Measurements from ENCODE around the gene PPP1R3C.

The PPP1R3C gene

DNA sequence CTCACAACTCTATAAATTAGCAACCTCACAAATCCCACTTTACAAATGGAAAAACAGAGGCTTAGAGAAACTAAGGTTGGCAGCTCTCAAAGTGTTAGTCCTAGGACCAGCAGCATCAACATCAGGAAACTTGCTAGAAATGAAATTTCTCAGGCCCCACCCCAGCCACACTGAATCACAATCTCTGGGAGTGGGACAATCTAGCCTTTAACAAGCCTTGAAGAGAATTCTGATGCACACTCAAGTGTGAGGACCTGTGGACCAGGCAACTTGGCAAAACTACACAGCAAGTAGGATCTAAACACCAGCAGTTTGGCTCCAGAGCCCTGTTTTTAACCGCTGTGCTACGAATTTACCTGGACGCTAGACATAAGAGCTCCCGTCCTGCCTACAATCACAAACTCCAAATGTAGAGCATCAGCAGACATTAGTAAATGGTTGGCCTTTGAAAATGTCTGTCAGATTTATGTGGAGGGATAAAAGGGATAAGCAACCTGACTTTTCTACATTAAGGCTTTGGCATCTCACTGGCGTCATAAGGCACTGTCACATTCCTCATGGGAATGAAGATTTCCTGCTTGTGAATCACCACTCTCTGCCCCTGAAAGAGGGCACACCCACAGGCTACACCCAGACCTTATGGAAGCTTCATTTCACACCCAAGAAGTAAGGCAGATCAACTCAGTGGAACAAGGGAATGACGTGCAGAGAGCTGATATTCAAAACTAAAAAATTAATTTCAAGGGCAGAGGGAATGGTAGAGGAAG is 34.5 kb downstream of the PPP1R3C start:
- DNase-seq = no peak

DNA sequence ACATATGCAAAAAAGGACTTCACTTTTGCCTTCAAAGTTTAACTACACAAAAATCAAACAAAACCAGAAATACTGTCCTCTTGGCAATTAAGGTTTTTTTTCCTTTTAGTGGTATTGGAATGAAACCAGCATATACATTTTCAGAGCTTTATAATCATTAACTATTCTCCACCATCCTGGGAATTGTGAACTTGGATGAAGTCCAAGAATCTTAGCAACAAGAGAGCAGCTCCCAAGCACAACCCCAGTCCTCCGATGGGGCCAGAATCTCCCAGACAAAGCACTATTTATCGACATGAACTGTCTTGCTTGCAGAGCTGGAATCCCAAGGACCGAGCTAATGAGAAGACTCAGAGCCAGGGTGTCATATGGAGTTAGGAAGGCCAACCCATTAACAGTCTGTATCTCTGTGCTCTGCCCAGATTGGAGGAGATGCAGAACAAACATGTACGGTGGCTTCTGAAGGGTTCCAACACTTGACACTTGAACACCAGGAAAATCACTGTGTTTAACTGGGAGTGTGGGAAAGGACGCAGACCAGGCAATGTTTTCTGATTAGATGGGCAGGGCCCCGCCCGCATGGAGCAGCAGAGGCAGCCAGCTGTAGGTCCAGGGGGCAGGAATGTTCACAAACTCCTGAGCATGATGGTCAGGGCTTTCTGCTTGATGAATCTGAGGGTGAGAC is 35.5 kb downstream of the PPP1R3C start:
- DNase-seq = peak in 1 of 2 donors; percentile 24

- DNase-seq = peak in 1 of 2 donors; percentile 29
Observed at GRCh38 chr10:91596825-91597196, 36.1 kb downstream of the PPP1R3C start.

- DNase-seq = no peak
Observed at GRCh38 chr10:91593834-91594233, 39.0 kb downstream of the PPP1R3C start.

DNA sequence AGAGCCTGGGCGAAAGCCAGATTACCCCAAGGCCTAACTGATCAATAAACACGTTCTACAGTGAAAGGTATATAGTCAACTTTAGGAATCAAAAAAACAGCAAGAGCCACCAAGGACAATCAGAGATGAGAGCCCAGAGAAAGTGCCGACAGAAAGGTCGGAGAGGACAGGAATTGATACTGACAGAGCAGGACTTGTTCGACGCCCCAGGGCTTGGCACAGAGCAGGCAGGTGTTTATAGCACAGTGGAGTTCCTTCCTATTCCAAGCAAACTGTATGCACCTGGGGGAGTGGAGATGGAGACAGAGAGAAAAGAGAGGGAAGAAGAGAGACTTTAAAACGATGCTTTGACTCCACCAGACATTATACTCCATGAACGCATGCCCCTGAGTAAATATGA is 39.5 kb downstream of the PPP1R3C start:
- no peak for DNase-seq

DNA sequence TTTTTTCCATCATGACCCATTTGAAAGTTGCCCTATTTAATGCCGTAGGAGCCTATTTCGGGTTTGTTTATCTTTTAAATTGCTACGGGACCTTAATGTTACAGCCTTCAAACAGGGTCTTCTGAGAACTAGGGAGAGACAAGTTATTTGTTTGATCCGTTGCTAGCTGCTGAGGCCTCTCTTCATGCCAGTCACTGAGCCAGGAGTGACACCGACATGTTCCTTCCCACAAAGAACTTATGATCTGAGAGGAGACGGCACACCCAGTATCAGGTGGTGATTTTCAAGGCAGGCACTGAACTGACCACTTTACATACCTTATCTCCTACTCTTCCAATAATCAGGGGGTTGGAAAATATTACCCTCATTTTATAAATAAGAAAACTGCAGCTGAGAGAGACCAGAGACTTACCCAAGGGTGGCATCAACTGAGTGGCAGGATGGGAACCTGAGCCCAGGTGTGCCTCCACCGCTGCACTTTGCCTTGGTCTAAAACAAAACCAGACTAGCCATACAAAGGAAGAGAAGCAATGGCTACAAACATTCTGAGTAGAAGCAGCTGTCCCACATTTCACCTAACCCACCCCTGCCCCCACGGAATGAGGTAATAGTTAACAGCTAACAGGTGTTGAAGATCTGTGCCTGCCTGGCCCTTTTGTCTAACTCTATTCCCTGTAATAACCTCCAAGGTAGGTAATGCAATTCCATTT is 40.5 kb downstream of the PPP1R3C start:
- DNase-seq = no peak

DNA sequence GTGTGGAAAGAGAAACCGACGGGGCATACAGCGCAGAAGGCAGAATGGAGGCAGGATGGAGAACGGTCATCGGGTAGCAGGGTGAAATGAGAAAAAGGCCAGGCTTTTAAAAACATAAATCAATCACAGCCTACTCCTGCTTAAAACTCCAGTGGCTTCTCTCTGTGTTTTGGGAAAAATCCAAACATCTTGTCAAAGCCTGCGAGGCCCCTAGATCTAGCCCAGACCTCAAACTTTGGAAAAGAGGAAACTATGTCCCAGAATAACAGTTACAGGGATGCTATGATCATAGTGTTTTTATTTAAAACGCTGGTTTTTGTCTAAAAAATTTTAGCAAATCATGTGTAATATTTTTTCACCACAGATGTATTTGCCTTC is 41.1 kb downstream of the PPP1R3C start:
- DNase-seq = no peak

DNA sequence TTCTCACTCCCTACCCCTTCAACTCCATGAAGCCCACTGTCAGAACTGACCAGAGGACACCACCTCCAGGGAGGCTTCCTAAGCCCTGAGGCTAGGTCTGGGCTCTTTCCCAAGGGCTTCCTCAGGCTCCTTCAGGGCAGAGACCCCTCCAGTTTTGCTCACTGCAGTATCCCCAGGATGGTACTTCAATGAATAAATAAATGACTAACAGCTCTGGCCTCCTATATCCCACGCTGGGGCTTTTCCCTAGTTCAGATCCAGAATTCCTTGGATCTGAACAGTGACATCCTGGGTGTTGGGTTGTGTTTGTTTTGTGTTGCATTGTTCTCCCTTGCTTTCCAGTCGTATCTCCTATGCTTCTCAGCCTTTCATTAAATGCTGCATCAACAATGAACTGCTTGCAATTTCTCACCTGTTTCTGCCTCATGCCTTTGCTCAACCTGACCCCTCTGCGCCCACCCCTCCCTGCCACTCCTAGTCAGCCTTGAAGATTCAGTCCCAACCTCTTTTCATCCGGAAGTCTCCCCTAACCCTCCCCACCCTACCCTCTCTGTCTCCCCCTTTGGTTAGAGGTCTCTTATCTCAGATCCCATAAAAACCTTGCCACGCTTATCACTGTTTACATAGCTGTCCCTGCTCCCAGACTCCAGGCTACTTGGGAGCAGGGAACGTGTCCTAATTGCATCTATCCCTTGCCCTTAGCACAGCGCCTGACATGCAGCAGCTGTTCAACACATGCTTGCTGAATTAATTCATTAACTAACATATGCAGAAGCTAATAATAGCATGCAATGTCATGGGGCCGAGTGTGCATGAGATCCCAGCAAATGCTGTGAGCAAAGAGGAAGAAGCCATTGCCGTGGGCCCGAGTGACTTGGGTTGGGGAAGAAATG is 41.7 kb downstream of the PPP1R3C start:
- DNase-seq = no peak

DNA sequence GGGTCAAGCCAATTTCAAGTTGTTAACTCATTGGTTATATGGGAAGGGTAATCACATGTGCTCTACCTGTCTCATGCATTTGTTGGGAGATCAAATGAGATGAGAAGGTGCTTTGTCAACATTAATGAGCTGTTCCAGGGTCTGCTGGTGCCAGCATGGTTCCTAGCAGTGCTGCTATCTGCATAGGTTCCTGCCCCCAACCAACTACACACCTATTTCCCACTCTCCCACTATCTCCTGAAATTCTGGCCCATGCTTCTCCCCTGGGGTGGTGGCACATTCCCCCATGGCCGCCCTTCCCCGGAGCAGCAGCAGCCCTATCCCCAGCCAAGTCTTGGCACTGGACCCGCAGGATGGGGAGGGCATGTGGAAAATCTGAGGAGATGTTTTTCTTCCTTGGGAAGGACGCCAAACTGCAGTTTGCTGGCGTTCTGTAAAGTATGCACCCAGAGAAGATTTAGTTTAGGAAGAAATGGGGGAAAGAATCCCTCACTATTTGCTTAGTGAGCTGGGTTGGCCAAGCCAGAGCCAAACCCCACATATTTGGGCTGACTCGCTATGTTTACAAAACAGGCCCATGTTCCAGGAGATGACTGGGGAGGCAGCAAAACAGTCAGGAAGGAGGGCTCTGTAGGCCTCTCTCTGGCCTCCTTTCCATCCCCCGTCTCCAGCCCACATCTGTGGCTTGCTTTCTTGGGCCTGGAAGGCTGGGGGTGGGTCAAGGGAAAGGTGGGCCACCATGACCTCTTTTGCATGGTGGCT is 42.5 kb downstream of the PPP1R3C start:
- DNase-seq = peak in 1 of 2 donors; percentile 13

DNA sequence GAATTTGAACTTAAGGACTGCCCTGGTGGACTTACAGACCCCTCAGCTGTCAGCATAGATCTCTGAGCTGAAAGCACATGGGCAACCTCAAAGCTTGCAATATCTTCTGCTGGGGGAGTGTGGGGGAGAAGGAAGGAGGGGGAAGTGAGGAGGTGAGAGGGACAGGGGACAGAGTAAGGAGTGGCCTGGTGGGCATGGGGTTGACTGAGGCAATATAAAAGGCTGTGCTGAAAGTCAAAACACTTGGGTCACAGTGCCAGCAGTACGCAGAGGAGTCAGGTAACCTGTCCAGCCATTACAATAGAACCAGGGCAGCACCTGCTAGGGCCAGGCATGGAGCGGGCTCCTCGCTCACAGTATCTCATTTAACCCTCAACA is 43.2 kb downstream of the PPP1R3C start:
- no peak for DNase-seq

DNA sequence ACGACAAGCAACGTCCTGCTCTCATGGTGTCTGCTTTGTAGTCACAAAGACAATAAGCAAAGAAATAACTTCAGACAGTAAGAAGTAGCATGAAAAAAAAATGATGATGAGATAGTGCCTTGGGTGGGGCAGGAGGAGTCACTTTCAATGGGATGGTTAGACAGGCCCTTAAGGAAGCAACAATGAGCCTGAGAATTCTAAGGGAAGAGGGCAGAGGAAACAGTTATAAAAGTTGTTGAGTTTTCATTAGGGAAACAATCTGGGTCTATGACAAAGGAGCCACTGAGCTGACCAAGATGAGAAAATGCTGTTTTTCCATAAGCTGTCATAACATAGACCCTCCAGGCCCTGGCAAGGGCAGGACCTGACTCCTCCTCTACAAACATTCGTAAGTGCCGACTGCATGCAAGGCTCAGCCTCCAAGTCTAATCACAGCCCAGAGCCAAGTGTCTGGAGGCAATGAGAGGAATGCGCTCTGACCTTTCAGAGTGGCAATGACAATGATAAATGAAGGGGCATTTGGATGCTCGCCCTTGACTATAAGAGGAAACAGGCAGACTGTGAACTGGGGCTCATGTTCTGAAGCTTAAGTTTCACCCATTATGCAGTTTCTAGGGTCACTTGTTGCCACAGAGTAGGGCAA is 43.7 kb downstream of the PPP1R3C start:
- DNase-seq = no peak

- no peak for DNase-seq
Observed at GRCh38 chr10:91587710-91588638, 44.9 kb downstream of the PPP1R3C start.

- no peak for DNase-seq
Observed at GRCh38 chr10:91582153-91582554, 50.7 kb downstream of the PPP1R3C start.

- no peak for DNase-seq
Observed at GRCh38 chr10:91579329-91579985, 53.4 kb downstream of the PPP1R3C start.

All from hippocampal formation (tissue), 2 donors.